ENCODE measurements around the gene NPHP4.

The NPHP4 gene

DNA sequence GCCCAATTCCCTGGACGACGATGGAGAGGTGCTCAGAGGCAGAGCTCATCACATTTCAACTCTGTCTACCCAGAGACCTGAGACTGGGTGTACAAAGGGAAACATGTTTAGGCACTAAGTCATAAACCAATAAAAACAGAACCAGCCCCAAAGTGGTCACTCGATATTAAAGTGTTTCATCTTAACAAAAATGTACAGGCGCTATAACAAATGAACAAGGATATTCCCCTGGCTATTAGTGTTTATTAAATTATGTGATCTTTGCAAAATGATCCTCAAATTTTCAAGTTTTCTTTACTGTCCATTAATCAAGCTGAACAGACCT, 43.6 kb downstream of the NPHP4 start:
- no peak for DNase-seq

DNA sequence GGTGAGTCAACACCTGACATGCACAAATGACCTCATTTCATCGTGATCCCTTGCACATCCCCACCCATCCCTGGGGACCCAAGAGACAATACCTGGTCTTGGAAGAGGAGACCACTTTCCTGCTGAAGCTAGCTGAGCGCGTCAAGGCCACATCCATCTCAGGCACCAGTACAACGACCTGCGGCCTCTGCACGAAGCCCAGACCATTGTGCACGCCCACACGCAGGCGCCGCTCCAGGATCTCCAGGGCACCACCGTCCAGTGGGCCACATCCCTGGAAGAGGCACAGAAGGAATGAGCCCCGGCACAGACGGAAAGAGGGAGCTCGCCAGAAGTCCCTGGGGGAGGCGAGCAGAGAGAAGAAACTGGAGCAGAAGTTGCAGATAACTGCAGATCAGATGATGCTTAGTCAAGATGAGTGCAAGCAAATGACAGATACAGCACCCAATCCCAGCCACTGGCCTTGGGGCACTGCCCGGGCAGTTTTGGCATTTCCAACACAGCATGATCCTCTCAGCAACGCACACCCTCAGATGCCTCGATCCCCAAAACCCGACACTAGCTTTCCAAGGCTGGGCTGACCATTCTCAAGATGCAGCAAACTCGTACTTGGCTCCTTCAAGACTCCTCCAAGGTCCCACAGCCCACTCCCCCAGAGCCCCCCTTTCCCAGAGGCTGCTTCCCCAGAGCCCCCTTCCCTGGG, 44.1 kb downstream of the NPHP4 start:
- DNase-seq, result no peak

DNA sequence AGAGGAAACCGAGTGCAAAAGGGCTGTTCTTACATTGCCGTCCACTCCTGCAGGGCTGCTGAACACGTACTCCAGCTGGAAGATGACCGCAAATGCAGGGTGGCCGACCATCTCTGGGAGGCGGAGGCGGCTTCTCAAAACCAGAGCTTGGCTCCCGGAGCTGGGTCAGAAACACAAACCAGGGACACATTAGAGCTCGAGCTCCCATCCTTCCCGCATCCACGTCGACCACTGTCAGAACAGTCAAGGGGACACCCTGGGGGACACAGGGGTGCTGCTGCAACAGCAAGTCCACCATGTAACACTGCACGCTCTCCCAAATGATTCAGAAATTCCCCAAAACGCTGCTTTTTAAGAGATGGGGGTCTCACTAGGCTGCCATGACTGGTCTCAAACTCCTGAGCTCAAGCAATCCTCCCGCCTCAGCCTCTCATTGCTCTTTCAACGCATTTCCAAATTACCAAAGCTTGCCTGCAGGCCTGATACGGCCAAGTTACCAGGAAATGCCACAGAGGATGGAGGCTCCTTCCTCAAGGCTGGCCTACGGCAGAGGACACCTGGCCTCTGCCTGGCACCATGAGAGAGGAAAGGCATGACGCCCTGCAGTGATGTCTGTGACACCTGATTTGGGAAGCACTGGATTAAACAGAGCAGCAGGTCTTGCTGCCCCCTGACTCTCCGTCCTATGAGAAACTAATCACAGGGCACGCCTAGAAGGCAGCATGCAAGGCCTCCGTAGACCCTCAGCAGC, 45.0 kb downstream of the NPHP4 start:
- no peak for DNase-seq

DNA sequence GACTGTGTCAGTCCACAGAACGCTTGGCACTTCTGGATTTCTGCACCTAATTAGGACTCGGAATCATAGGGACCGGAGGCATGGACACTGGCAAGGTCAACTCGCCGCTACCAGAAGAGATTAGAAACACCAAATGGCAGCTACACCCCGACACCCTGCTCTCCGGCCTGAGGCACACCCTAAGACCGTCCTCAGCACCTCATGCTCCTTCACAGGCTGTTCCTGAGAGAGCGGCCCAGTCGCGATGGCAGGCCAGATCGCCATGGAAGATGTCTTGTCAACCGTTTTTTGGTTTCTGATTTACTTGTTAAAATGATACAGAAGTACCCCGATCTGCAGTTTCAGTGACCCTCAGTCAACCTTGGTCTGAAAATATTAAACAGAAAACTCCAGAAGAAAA, 46.8 kb downstream of the NPHP4 start:
- DNase-seq, result no peak

DNA sequence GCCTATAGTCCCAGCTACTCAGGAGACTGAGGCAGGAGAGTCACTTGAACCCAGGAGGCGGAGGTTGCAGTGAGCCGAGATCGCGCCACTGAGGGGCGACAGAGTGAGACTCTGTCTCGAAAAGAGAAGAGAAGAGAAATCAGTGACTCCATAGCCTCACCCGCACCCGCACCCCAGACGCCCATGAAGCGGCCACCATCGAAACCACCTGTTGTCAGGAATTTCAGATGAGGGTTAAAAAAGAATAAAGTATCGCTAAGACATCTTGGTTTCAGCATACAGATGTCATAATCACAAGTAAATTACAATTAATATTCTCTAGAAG, 47.4 kb downstream of the NPHP4 start:
- no peak for DNase-seq

DNA sequence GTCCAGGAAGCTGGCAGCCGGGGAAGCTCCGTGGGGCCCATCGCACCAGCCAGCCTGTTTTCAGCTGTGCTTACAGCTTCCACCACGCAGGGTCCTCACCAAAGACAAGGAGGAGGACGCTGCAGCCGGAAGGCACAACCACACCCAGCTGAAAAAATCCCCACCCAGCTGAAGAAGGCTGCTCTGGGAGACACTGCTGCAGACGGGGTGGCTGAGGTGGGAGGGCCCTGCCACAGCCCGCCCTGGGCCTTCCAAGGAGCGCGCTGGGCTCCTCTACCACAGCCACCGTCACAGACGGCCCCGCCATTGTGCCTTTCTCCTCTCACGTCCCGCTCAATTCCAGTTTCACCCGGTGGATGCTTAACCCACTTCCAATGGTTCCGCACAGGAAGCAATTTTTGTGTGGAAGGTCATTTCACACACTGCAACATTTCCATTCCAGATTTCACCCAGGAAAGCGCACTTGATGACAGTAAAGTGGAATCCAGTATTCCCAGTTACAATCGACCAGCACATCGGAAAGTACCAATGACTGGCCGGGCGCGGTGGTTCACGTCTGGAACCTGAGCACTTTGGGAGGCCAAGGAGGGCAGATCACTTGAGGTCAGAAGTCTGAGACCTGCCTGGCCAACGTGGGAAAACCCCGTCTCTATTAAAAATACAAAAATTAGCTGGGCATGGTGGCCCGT, 47.9 kb downstream of the NPHP4 start:
- DNase-seq, result no peak

DNA sequence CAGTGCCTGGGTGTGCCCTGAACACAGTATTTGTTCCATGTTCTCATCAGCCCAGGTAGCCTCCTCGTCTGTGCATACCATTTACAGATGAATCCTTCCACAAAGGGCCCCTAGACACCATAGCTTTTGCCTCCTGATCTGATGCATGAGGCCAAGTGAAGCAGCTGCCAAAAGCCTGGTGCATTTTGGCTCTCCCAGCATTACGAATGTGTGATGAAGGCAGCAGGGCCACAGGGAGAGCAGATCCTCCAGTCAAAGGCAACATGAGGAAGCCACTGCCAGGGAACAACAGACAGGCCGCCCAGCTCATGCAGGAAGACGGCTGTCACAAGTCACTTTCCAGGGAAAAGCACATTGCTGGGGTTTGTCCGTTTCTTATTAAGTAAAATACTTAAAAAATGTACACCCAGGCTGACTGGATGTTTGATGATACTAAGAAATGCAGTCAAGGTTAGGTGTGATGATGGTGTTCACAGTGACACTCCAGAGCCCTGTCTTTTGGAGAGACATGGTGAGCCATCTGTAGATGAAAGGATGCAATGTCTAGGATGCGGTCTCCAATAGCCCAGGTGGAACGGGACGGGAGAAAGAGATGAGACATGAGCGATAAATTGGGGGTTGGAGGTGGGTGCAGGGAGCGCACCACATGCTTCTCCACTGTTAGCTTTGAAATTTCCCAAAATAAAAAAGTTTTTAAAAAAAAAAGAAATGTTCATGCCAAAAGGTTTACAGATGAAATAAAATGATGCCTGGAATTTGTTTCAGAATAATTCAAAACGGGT, 48.7 kb downstream of the NPHP4 start:
- no peak for DNase-seq

DNA sequence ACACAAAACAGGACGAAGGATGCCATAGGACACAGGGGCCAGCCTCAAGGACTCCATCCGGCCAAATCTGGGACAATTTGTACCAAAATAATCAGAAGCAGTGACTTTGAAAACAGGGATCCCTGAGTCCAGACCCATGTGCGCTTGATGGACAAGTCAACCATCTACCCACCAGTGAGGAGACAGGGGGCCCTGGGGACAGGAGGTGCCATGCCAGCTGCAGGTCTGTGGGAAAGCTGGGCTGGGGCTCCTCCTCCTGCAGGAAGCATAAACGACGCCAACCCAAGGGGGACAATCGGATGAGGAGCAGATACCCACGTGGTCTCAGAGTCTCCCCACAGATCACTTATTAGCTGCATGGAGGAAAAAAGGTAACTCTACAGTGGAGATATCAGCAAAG, 50.6 kb downstream of the NPHP4 start:
- DNase-seq, result no peak

DNA sequence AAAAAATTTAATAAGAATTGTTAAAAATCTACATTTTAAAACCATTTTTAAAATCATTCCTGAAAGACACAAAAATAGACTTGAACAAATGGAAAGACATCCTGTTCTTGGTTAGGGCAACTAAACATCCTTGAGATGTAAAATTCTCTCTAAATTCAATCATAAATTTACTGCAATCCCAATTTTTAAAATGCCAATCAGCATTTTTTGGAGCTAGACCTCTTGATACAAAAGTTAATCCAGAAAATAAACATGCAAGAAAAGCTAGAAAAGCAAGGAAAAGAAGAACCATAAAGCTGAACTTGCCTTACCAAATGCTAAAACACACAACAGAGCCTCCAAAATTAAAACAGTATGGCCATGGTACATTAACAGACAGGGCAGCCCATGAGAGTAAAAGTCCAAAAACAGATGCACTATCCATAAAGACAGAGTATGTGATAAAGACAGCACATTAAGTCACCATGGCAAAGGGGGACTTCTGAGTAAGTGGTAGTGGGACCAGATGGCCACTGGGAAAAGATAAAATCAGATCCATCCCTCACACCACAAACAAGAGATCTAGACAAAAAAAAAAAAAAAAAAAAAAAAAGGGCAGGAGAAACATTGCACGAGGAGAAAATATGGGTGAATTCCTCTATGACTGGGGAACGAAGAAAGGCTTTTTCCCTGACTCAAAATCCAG, 51.4 kb downstream of the NPHP4 start:
- DNase-seq, result no peak

DNA sequence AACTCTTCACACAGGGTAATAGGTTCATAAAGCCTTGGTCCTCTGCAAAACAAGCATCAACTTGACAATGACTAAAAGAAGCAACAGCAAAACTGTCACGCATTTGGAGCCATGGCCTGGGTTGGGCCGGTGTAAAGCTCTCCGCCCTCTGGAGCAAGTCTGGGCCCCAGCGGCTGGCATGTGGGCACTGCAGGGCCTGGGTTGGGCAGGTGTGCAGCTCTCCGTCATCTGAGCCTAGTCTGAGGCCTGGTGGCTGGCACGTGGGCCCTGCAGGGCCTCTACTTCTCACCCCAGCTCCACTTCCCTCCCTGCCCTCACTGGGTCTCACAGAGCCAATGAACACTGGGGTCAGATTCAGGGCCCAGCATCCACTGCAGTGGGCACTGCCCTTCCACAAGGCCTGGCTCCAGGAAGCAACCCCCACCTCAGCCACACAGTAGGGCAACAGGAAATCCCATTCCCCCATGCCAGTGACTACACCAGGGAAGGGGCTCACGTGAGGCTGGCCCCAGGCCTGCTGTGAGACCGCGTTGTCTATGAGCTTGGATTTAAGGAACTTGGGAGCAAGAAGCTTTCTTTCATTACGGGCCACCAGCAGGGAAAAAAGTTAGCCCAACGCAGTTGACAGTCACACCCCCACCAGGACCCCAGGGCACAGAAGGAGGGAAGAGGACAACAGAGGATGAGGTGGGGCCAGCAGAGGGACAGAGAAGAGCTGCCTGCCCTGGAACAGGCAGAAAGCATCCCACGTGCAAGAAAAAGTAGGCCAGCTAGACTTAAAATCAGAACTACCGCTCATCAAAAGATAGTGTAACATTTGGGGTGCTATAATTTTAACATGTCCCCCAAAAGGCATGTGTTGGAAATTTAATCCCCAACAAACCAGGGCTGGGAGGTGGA, 52.7 kb downstream of the NPHP4 start:
- no peak for DNase-seq

DNA sequence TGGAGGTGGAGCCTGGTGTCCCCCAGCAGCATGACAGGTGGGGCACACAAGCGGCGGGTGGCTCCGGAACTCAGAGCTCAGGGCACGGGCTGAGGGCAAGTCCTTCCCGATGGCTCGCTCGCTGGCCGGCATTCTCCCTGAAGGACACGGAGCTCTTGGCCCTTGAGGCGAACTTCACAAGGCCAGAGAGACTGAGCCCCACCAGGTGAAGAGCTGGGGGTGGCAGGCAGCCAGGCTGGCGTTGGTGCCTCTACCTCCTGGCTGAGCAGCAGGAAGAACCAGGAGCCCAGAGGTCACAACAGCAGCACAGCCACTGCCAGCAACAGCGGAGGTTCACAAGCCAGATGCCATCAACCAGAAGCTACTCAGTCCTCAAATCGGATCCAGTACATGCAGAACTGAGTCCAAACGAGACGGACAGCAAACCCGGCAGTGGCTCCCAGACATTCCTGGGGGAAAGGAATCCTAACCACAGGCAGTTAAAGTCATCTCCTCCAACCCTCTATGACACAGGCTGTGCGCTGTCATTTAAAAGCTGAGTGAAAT, 54.1 kb downstream of the NPHP4 start:
- no peak for DNase-seq

DNA sequence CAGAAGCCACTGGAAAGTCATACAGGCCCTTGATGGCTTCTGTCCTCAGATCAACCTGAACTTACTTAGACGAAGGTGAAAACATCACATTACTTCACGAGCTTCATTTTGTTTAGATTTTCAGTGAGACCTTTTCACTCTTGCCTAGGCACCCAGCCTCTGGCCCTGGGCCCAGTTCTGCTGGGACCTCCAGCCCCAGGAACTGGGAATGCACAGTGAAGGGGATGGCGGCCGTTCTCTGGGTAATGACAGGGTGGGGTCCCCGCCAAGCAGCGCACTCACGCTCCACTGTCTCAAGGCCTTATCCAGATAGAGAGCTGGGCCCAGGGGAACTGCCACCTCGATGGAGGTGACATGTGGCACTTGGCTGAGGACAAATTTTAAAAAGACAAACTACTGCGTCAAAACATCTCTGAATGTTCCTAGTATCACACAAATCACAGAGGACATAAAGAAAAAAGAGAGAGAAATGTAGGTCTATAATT, 54.8 kb downstream of the NPHP4 start:
- DNase-seq, result no peak

DNA sequence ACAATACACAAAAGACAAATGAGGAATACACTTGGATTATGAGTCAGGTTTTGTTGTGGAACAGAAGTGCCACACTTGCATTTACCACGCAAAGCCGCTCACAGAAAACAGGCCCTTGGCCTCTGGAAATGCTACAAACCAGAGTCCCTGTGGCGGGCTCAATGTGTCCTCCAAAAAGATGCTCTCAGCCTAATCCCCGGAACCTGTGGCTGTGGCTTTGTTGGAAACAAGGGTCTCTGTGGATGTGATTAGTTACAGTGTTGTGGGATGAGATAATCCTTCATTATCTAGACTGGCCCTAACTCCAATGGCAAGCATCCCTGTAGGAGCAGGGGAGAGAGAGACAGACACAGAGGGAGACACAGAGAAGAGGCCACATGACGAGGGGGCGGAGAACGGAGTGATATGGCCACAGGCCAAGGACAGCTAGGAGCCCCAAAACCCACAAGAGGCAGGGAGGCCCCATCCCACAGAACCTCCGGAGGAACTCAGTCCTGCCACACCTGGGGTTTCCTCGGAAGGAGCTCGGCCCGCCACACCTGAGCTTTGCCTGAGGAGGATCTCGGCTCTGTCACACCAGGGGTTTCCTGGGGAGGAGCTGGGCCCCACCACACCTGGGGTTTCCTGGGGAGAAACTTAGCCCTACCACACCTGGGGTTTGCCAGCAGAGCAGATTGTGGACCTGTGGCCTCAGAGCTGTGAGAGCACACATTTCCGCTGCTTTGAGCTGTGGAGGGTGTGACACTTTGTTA, 55.4 kb downstream of the NPHP4 start:
- no peak for DNase-seq

DNA sequence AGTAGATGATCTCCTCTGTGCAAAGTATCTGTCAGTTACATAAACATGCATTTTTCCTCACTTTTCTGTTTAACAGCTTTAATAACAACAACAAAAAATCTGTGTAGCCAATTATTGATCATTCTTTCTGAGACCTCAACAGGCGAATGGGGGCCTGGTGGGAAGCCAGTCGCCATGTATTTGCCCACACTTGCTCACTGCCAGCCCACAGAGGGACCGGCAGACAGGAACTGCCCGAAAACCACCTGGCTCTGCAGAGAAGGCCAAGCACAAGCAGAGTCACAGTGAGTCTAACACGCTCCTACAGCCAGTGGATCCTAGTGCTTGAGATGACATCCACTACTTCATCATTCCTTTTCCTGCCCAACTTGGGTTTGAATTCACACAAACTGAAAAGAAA, 56.1 kb downstream of the NPHP4 start:
- no peak for DNase-seq

DNA sequence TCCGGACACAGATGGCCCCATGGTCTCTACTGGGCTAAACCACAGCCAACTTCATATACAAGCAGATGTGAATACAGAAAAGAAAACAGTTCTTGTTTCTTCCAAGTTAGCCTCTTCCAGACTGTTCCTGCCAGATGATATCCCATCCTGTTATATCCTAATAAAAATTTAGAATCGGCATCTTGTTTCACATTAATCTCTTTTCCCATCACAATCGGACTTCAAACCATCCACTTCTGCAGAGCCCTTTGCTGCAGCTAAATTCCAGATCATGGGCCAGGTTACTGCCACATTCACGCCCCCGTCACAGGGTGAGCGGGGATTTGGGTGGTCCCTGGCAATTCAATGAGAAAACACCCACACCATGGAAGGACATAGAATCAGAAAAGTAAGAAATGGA, 57.2 kb downstream of the NPHP4 start:
- DNase-seq, result no peak

DNA sequence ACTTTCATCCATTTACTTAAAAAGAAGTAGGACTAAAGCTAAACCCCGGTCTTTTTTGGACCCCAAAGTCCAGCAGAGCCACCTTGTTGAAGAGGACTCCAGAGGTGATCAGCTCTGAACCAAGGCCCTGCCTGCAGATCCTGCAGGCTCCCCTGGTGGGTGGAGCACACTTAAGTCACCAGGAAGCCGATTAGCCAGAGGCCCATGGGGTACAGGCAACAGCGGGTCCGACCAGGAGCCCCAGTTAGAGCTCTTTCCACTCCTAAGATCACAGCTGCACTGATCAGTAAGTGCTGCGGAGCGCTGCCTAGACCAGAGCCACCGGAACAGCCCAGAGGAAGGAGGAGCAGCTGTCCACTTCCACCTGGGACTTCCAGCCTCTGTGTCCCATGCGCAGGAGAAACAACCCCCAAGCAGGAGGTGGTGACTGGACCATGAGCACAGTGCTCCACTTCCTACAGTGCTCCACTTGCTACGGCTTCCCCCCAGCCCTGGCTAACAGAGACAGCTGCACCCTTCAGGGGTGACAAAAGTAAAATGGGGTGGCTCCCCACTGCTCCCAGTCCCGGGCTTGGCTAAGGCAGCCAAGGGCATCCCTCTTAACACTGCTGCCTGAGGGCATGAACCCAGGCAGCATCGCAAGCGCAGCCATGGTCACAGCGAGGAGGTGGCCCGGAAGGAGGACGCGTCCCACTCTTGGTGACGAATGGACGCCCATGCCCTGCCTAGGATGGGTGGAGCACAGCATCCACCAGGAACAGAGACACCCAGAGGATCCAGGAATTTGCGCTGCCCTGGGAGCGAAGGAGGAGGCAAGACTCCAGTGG, 58.0 kb downstream of the NPHP4 start:
- DNase-seq, result no peak

DNA sequence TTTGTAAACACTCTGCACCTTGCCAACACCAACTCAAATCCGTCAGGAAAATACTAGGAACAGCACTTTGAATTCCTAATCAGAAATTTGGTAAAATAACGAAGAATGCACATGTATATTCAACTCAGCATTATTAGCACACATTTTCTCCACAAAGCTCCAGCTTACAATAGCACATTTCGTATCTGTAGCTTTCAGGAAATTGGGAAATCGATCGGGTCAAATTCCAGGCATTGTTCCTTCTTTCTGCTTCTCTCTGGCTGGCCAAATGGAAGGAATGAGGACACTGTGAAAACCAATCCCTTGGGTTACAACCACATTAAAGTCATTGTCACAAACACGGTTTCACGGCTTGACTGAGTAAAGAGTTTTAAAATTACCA, 58.6 kb downstream of the NPHP4 start:
- no peak for DNase-seq

DNA sequence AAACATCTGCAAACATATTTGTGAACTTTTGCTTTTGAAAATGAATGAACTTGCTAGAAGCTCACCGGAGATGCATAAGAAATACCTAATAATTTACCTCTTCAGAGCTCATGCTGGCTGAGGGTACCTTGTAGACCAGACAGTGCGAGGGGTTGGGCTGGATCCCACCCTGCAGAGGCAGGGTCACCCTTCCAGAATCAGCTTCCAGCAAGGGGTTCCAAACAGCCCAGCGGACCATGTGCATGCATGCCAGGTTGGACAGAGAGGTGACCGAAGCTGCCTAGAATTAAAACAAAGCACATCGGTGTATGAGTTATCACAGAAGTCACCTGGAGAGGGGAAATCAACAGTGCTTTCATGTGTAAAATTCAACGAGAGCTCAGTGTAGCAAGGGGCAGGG, 59.2 kb downstream of the NPHP4 start:
- no peak for DNase-seq

DNA sequence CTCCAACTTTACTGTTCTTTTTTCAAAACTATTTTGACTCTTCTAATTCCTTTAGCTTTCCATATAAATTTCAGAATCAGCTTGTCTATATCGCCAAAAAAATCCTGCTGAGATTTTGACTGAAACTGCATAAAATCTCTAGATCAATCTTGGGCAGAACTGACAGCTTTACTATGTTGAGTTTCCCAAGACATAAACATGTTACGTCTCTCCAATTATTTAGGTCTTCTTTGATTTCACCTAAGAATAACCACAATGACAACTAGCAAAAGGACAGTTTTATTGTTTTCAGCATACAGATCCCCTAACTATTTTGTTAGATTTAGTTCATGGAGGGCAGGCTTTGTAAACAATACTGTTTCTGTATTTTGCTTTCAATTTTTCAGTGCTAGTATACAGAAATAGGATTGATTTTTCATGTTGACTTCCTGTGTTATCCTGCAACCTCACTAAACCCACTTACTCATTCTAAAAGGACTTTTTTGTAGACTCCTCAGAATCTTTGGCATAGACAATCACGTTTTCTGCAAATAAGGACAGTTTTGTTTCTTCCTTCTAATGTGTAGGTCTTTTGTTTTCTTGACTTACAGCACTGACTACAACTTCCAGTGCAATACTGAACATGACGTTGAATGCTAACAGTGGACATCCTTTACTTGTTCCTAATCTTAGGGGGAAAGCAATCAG, 63.4 kb downstream of the NPHP4 start:
- no peak for DNase-seq
